ENCODE results near the gene TRPM3.

Gene TRPM3

GRCh38 chr9:70947086-70947485 lies 174.3 kb downstream of the TRPM3 start:
- DNase-seq (no peak), ATAC-seq (no peak)

GRCh38 chr9:70945301-70945700 lies 176.1 kb downstream of the TRPM3 start:
- ATAC-seq (no peak), DNase-seq (no peak)

- ATAC-seq = no peak
These were observed 180.2 kb downstream of the TRPM3 start for GRCh38 chr9:70941191-70941590.

GRCh38 chr9:70940605-70941004 lies 180.8 kb downstream of the TRPM3 start:
- DNase-seq (no peak), ATAC-seq (no peak)

More at GRCh38 chr9:70941191-70941590, 180.2 kb downstream of the TRPM3 start:
- DNase-seq = no peak

- DNase-seq = no peak
- no peak for ATAC-seq
These were observed 184.9 kb downstream of the TRPM3 start for GRCh38 chr9:70936536-70936935.

- ATAC-seq (no peak), DNase-seq (no peak)
These were observed 185.6 kb downstream of the TRPM3 start for GRCh38 chr9:70935856-70936255.

GRCh38 chr9:70934642-70935041 lies 186.8 kb downstream of the TRPM3 start:
- ATAC-seq = no peak
- DNase-seq = no peak

GRCh38 chr9:70933321-70933720 lies 188.1 kb downstream of the TRPM3 start:
- no peak for ATAC-seq

GRCh38 chr9:70932097-70932496 lies 189.3 kb downstream of the TRPM3 start:
- DNase-seq = no peak
- no peak for ATAC-seq

More at GRCh38 chr9:70933321-70933720, 188.1 kb downstream of the TRPM3 start:
- DNase-seq = no peak

GRCh38 chr9:70927530-70927929 lies 193.9 kb downstream of the TRPM3 start:
- no peak for DNase-seq
- no peak for ATAC-seq

GRCh38 chr9:70924895-70925547 lies 196.4 kb downstream of the TRPM3 start:
- ATAC-seq (peak; percentile 43), DNase-seq (peak; percentile 4)

- DNase-seq (no peak), ATAC-seq (no peak)
These were observed 197.0 kb downstream of the TRPM3 start for GRCh38 chr9:70924380-70924779.

GRCh38 chr9:70923961-70924360 lies 197.5 kb downstream of the TRPM3 start:
- ATAC-seq (no peak), DNase-seq (no peak)

GRCh38 chr9:70921136-70921535 lies 200.3 kb downstream of the TRPM3 start:
- no peak for ATAC-seq
- no peak for DNase-seq

- DNase-seq = no peak
- no peak for ATAC-seq
These were observed 204.1 kb downstream of the TRPM3 start for GRCh38 chr9:70917277-70917676.

GRCh38 chr9:70911791-70912190 lies 209.6 kb downstream of the TRPM3 start:
- no peak for DNase-seq
- ATAC-seq = no peak

- ATAC-seq = no peak
- no peak for DNase-seq
These were observed 210.8 kb downstream of the TRPM3 start for GRCh38 chr9:70910598-70910997.

- ATAC-seq (no peak), DNase-seq (no peak)
These were observed 218.7 kb downstream of the TRPM3 start for GRCh38 chr9:70902692-70903131.

GRCh38 chr9:70902171-70902570 lies 219.2 kb downstream of the TRPM3 start:
- ATAC-seq = no peak
- DNase-seq = no peak

- no peak for DNase-seq
- ATAC-seq = no peak
These were observed 219.7 kb downstream of the TRPM3 start for GRCh38 chr9:70901746-70902145.

GRCh38 chr9:70901013-70901412 lies 220.4 kb downstream of the TRPM3 start:
- ATAC-seq = no peak
- DNase-seq = no peak

GRCh38 chr9:70893580-70894122 lies 227.8 kb downstream of the TRPM3 start:
- no peak for DNase-seq

GRCh38 chr9:70888471-70888870 lies 232.9 kb downstream of the TRPM3 start:
- DNase-seq = no peak
- no peak for ATAC-seq

More at GRCh38 chr9:70893580-70894122, 227.8 kb downstream of the TRPM3 start:
- no peak for ATAC-seq

- DNase-seq (no peak), ATAC-seq (no peak)
These were observed 233.6 kb downstream of the TRPM3 start for GRCh38 chr9:70887826-70888225.
